ENCODE data around the gene SCAP. TPM values are rescaled to one million over a fixed set of nuclear protein-coding genes. Genes with fewer than 3 reads are reported as not detected.
A peak's percentile ranks its signal among the peaks of the same experiment; 100 is the strongest.

SCAP gene
- total and polyA plus RNA-seq, 2 of the 4 experiments (the other 2 are of a cell fraction) = 25.3 to 34.6 TPM

DNA sequence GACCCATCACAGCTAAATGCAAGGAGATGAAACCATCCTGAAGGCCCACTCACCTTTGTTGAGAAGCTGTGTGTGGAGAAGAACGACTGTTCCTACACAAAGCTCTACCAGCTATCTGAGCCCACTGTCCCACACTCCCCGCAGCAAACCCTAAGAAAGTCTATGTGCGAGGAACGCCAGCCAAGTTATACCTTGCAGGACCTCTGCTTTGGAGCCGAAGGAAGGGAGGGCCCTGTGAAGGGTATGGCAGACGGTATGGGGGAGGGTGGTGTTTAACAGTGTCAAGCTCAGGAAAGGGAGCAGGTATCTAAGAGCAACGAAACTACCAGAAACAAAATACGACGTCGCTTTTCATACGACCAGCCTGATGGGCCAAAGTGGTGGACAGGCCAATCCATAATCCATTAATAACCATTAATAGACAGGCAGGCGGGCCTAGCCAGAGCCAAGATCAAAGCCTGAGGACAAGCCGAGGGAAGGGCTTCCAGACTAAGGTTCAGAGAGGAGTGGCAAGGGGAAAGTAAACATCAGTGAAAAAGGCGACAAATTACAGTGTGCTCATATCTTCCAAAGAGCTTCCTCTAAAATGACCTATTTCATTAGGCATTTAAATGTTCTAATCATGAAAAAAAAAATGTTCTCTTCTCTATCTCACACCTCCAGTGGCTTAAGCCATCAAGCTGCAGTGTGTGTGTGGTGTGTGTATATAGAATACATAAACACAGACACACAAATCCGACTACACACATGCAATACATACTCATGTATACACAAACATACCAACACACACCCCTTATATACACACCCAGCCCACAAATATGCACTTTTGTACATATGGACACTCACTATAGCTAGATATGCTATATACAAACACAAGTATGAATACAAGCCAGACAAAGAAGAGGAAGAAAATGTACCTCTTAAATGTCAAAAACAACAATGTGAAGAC lies 51.0 kb downstream of the SCAP start:
- Histone ChIP-seq H3K18ac (ENCODE audit: low read depth, low read length) (no peak overlapping the region), H3K9ac (ENCODE audit: low read depth, low read length) (no peak overlapping the region; the same call in none of the 2 replicates), H2AK9ac (replicated peaks; ENCODE audit: low read depth, low read length, poor library complexity) (no peak overlapping the region), H3K4me3 (ENCODE audit: insufficient read depth, low read depth, low read length) (no peak overlapping the region), H3K4me1 (ENCODE audit: control insufficient read depth, insufficient read depth, low read length) (peaks cover 10% of the 10 kb centered on the region; the same call in 1 of the 2 replicates), H2BK15ac (ENCODE audit: low read depth, low read length) (no peak overlapping the region; the same call in 2 of the 3 replicates), H3K9me1 (ENCODE audit: insufficient read depth, low read length) (peaks cover 34% of the 10 kb centered on the region), H4K5ac (ENCODE audit: low read depth, low read length) (no peak overlapping the region), H2AK5ac (ENCODE audit: low read depth, low read length) (peak overlapping the region; percentile 35; the same call in 1 of the 2 replicates), H4K91ac (ENCODE audit: insufficient read depth, low read depth, low read length) (no peak overlapping the region), H3K14ac (replicated peaks; ENCODE audit: low read depth, low read length) (no peak overlapping the region), H3K27ac (ENCODE audit: insufficient read depth, low read length) (peak overlapping the region; percentile 31; the same call in 1 of the 2 replicates), H3K23ac (ENCODE audit: low read depth, low read length) (peak overlapping the region; percentile 4; the same call in 1 of the 2 replicates), H2BK20ac (ENCODE audit: low read depth, low read length) (no peak overlapping the region), H4K8ac (ENCODE audit: low read depth in 2 of 2, low read length in 2 of 2) (0 out of 4 replicates have a peak overlapping the region, but pooled peaks of 1 of the 2 experiments have one; percentile 4), H3K56ac (ENCODE audit: extremely low read depth, insufficient read depth, low read length) (no peak overlapping the region), H3K9me3 (ENCODE audit: control insufficient read depth, insufficient read depth, low read length) (no peaks in the 10 kb centered on the region), H3K27me3 (ENCODE audit: control insufficient read depth, insufficient read depth, low read length) (no peaks in the 10 kb centered on the region), H3K4ac (ENCODE audit: low read depth, low read length) (no peak overlapping the region; the same call in 1 of the 2 replicates), H4K20me1 (ENCODE audit: insufficient read depth, low read length) (peaks cover 15% of the 10 kb centered on the region; the same call in 1 of the 2 replicates), H3K36me3 (ENCODE audit: control insufficient read depth, insufficient read depth, low read length) (peaks cover 35% of the 10 kb centered on the region), H2AFZ (replicated peaks; ENCODE audit: low read length, poor library complexity) (peak overlapping the region; percentile 38), H2BK5ac (ENCODE audit: low read depth, low read length, poor library complexity, severe bottlenecking) (no peak overlapping the region), H3K79me1 (ENCODE audit: low read depth in 1 of 2, low read length in 2 of 2) (peaks cover 0 to 32% of the 10 kb centered on the region in 2 experiments; a peak in 1 of 4 replicates), H3K4me2 (ENCODE audit: low read depth, low read length) (no peak overlapping the region), H2BK120ac (ENCODE audit: low read depth, low read length) (peak overlapping the region; percentile 26; the same call in 1 of the 2 replicates)
- ChIA-PET CTCF (interaction anchor here (0.7 kb wide), 1 partner anchor 51 kb away, joined by 3 read pairs; the partner anchor contains the start of gene SCAP), POLR2A (ENCODE audit: unreplicated experiment) (no interaction called here)
- no peak for TF ChIP-seq SMC3 (IDR thresholded peaks at IDR 0.05; ENCODE audit: low read depth, low read length)
- DNase-seq = peak; percentile 43
- dilution Hi-C loops (cut with HindIII; ENCODE audit: low sequenced_read_pairs, unreplicated experiment) = no loop called here
- in situ Hi-C loops (cut with MboI; ENCODE audit: low sequenced_read_pairs) = loop anchor here (5.0 kb wide), 2 partner anchors 53 to 363 kb away; partner anchors contain the start of gene SCAP
- peak; percentile 19 for ATAC-seq (ENCODE audit: low read depth)
- WGBS, 2 experiments (ENCODE audit: extremely low coverage in 2 of 2, insufficient read length in 1 of 2) = 100% methylated on average over 1 of the region's 15 CpGs; no CpG with 5 or more reads in 1 of the 2 experiments
- no TSS peak for BruUV-seq (replicated peaks)
- intact Hi-C loops (cut with micrococcal nuclease) = no loop called here

All from IMR-90 (cell line).